ENCODE results near the gene SELL. TPM values are rescaled to one million over a fixed set of nuclear protein-coding genes. Genes with fewer than 3 reads are reported as not detected.
"Not testable (repeated sequence)": the region's sequence is repeated elsewhere in the genome, so short reads cannot be mapped to it uniquely, and the experiment has no call there.

SELL gene
- total RNA-seq, 1 donor from 2014 or later, result 1.1 TPM

DNA sequence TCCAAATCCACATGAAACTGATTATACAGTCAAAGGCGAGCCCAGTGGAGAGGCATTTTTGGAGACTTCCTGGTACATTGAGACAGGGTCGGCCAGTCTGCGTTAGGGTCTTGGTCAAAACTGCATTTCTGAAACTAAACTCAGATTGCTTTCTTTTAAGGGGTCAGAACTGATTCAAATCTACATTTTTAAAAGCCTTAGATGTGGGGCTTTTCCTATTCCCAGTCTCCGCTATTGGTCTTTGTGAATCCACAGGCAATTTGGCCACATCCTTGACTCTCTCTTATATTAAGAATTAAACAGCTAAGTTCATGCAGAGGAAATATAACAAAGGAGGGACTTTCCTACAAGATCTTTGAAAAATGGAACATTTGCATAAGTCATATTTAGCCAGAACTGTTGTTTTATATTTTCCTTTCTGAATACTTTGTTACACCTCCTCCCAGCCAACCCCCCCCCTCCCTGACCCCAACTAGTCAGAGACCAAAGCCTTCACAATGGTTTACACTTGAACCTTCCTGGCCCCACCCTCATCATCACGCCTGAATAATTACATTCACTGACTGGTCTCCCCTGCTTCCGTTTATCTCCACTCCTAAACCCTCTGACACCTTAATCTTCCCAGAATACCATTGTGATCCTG, 30.9 kb downstream of the SELL start:
- intact Hi-C loops (cut with DNase I), result no loop called here
- no peak for DNase-seq (ENCODE audit: missing footprints)
- ATAC-seq, result no peak

DNA sequence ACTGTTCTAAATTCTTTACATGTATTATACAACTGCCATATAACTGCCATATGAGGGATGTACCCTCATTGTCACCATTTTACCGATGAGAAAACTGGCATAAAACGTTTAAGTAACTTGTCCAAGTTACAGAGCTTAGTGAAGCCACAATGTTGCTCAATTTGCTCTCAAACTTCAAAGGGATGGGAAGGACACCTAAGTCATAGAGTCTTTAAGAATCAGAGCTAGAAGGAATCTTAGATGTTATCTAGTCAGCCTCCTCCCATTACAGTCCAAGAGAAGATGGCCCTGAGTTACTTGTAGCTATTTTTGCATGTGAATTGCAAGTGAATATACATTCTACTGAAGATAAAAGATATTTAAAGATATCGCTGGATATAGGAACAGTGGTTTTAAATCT, 31.7 kb downstream of the SELL start:
- intact Hi-C loops (cut with DNase I), result no loop called here
- ATAC-seq (no peak), DNase-seq (ENCODE audit: missing footprints) (no peak)

DNA sequence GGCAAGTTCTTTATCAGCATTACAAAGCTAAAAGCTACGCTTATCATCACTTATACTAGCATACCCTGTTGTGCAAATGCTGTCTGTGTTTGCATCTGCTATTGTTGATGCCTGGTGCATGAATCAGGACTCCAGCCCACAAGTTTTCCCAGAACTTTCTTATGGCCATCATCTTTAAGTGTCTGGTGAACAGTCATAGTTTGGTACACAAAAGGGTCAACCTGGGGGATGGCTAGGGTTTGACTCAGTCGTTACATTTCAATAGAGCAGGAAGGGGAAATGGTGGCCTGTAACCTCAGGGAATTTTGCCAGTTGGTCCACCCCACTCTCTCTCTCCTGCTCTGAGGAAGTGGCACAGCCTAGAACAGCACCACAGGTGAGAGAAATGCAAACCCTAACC, 35.4 kb downstream of the SELL start:
- ATAC-seq (no peak), DNase-seq (ENCODE audit: missing footprints) (no peak)
- intact Hi-C loops (cut with DNase I), result no loop called here

DNA sequence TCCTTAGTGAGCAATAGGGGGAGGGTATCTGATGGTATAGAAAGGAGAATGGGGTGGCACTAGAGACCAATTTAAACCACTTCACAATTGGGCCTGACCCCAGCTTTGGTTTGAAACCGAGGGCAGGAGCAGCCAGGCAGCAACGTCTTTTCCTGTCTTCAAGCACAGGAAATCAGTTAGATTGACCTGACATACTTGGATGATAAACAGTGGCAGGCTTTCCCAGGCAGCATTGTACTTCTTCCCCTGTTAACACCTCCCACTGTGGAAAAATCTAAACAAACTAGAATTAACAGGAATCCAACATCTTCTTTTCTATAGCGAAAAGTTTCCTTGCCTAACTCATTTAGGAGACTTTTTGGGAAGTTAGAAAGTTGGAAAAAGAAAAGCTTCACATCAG, 40.6 kb downstream of the SELL start:
- no peak for DNase-seq (ENCODE audit: missing footprints)
- intact Hi-C loops (cut with DNase I), result no loop called here
- no peak for ATAC-seq

DNA sequence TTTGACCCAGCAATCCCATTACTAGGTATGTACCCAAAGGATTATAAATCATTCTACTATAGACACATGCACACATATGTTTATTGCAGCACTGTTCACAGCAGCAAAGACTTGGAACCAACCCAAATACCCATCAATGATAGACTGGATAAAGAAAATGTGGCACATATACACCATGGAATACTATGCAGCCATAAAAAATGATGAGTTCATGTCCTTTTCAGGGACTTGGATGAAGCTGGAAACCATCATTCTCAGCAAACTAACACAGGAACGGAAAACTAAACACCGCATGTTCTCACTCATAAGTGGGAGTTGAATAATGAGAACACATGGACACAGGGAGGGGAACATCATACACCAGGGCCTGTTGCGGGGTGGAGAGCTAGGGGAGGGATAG, 41.2 kb downstream of the SELL start:
- ATAC-seq; DNase-seq (ENCODE audit: missing footprints); intact Hi-C loops (cut with DNase I): not testable (repeated sequence)

DNA sequence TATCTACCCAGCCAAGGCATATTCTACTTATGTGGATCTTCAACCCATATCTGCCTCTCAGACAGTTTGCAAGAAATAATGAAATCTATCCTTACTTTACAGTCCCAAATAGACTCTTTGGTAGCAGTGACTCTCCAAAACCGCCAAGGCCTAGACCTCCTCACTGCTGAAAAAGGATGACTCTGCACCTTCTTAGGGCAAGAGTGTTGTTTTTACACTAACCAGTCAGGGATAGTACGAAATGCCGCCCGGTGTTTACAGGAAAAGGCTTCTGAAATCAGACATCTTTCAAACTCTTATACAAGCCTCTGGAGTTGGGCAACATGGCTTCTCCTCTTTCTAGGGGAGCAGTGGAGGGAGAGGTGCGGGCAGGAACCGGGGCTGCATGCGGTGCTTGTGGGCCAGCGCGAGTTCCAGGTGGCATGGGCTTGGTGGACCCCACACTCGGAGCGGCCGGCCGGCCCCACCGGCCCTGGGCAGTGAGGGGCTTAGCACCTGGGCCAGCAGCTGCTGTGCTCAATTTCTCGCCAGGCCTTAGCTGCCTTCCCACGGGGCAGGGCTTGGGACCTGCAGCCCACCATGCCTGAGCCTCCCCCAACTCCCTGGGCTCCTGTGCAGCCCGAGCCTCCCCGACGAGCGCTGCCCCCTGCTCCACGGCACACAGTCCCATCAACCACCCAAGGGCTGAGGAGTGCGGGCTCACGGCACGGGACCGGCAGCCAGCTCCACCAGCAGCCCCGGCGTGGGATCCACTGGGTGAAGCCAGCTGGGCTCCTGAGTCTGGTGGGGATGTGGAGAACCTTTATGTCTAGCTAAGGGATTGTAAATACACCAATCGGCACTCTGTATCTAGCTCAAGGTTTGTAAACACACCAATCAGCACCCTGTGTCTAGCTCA, 43.5 kb downstream of the SELL start:
- DNase-seq (ENCODE audit: missing footprints); intact Hi-C loops (cut with DNase I); ATAC-seq: not testable (repeated sequence)

DNA sequence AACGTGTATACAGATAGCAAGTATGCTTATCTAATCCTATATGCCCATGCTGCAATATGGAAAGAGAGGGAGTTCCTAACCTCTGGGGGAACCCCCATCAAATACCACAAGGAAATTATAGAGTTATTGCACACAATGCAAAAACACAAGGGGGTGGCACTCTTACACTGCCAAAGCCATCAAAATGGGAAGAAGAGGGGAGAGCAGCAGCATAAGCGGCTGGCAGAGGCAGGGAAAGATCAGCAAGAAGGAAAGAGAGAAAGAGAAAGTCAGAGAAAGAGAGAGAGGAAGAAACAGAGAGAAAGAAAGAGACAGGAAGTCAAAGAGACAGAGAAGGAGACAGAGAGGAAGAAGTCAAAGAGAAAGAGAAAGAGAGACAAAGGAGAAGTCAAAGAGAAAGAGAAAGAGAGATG, 44.2 kb downstream of the SELL start:
- intact Hi-C loops (cut with DNase I); DNase-seq (ENCODE audit: missing footprints); ATAC-seq: not testable (repeated sequence)

DNA sequence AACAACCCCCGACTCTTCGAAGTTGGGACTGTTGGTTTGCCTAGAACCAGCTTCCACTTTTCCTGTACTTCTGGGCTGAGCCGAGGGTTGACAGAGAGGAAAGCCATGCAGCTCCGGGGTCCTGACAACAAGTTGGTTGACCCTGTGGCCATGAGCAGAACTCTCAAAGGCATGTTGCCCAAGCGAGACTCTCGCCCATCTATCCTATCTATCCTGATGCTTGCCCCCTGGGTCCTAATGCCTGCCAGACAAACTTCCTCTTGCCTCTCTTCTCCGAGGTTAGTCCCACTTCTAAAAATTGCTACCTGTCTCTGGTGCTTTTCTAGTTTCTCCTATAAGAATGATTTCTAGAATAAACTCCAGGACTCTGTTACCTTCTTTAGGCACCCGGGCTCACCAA, 48.7 kb downstream of the SELL start:
- intact Hi-C loops (cut with DNase I); DNase-seq (ENCODE audit: missing footprints); ATAC-seq: not testable (repeated sequence)

DNA sequence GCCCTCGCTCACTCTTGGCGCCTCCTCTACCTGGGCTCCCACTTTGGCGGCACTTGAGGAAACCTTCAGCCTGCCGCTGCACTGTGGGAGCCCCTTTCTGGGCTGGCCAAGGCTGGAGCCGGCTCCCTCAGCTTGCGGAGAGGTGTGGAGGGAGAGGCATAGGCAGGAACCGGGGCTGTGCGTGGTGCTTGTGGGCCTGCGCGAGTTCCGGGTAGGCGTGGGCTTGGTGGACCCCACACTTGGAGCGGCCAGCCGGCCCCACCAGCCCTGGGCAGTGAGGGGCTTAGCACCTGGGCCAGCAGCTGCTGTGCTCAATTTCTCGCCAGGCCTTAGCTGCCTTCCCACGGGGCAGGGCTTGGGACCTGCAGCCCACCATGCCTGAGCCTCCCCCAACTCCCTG, 50.4 kb downstream of the SELL start:
- intact Hi-C loops (cut with DNase I); ATAC-seq: not testable (repeated sequence)
- peak; percentile 50 for DNase-seq (ENCODE audit: missing footprints)

DNA sequence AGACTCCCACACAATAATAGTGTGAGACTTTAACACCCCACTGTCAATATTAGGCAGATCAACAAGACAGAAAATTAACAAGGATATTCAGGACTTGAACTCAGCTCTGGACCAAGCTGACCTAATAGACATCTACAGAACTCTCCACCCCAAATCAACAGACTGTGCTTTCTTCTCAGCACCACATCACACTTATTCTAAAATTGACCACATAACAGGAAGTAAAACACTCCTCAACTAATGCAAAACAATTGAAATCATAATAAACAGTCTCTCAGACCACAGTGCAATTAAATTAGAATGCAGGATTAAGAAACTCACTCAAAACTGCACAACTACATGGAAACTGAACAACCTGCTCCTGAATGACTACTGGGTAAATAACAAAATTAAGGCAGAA, 52.6 kb downstream of the SELL start:
- ATAC-seq; intact Hi-C loops (cut with DNase I); DNase-seq (ENCODE audit: missing footprints): not testable (repeated sequence)

DNA sequence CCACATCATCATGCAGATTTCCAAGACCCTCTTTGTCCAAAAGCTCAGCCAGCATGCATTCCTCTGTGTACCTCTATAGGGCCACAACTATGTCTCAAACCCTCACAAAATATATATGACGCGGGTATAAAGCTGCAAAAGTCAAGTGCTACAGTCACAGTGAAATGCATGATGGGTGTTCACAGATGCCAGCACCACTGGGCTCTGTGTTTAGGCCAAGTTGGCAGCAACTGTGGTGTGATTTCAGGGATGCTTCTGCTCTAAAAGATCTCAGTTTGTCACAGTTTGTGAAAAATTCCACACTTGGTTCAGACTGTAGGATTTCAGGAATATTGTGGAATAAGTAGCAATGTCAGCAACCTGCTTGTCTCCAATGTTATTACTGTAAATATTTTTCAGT, 57.5 kb downstream of the SELL start:
- ATAC-seq, result no peak
- intact Hi-C loops (cut with DNase I), result no loop called here
- no peak for DNase-seq (ENCODE audit: missing footprints)

DNA sequence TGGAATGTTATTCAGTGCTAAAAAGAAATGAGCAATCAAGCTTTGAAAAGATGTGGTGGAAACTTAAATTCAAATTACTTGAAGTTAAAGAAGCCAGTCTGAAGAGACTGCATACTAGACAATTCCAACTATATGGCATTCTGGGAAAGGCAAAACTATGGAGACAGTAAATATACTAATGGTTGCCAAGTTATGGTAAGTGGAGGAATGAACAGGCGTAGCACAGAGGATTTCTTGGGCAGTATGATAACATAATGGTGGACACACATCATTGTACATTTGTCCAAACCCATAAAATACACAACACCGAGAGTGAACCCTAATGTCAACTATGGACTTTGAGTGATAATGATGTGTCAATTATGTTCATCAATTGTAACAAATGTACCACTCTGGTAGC, 60.4 kb downstream of the SELL start:
- intact Hi-C loops (cut with DNase I), result no loop called here
- no peak for ATAC-seq
- DNase-seq (ENCODE audit: missing footprints), result no peak

DNA sequence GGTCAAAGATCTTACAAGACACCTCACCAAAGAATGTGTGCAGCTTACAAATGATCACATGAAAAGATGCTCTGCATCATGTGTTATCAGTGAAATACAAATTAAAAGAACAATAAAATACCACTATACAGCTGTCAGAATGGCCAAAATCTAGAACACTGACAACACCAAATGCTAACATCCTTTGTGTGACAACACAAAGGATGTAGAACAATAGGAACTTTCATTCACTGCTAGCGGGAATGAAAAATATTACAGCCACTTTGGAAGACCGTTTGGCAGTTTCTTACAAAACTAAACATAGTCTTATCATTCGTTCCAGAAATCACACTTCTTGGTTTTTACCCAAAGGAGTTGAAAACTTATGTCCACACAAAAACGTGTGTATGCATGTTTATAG, 60.9 kb downstream of the SELL start:
- ATAC-seq, result no peak
- intact Hi-C loops (cut with DNase I), result no loop called here
- no peak for DNase-seq (ENCODE audit: missing footprints)

DNA sequence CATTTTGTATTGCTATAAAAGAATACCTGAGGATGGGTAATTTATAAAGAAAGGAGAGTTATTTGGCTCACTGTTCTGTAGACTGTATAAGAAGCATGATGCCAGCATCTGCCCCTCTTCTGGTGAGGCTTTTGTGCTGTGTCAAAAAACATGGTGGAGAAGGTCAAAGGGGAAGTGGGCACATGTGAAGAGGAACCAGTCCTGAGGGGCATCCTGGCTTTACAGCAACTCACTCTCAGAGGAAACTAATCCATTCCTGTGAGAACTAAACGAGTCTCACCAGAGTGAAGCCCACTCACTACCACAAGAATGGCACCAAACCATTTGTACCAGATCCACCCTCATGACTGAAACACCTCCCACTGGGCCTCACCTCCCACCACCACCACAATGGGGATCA, 62.7 kb downstream of the SELL start:
- DNase-seq (ENCODE audit: missing footprints) (no peak), ATAC-seq (no peak)
- intact Hi-C loops (cut with DNase I), result no loop called here

DNA sequence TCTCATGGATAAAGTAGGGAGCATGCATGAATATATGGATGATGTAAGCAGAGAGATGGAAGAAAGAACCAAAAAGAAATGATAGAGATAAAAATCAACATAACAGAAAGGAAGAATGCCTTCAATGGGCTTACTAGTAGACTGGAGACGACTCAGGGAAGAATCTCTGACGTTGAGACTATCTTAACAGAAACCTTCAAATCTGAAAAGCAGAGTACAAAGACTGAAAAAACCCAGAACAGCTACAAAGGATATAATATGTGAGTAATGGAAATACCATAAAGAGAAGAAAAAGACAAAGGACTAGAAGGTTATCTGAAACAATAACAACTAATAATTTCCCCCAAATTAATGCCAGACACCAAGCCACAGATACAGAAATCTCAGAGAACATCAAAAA, 63.2 kb downstream of the SELL start:
- DNase-seq (ENCODE audit: missing footprints) (no peak), ATAC-seq (no peak)
- intact Hi-C loops (cut with DNase I), result no loop called here

DNA sequence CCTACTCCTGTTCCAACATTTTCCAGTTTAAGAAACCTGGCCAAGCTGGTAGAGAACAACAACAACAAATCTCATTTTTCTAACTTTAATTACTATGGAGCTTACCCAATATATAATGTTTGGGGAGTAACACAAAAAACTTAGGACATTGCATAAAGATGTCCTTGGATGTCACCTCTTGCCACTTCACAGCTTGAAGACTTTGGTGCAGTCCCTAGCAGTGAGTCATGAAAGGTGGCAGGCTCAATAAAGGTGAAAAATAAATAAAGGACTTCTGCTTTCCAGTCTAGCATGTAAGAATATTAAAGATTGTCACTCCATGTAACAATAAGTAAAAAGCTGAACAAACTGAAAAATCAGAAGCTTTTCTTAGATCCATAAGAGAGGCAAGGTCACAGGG, 63.9 kb downstream of the SELL start:
- ATAC-seq, result no peak
- intact Hi-C loops (cut with DNase I), result no loop called here
- no peak for DNase-seq (ENCODE audit: missing footprints)

DNA sequence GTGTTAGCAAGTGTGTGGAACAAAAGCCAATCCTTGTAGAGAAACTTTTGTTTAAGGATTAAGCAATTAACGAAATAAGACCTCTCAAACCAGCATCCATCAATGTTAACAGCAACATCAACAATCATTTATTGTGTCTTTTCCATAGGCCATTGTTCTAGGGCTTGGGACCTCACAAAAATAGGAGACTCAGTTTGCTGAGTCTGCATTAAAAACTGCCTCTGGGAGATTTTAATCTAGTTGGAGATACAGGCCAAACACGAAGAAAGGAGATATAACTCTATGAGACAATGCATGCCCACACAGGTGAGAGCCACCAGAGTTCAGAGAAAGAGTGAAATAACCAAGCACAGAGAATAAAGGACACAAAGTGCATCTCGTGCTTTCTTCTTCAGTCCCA, 67.1 kb downstream of the SELL start:
- intact Hi-C loops (cut with DNase I), result no loop called here
- ATAC-seq, result no peak
- no peak for DNase-seq (ENCODE audit: missing footprints)
